ENCODE results near the gene C10orf95.

- TF ChIP-seq, protein P1, sequence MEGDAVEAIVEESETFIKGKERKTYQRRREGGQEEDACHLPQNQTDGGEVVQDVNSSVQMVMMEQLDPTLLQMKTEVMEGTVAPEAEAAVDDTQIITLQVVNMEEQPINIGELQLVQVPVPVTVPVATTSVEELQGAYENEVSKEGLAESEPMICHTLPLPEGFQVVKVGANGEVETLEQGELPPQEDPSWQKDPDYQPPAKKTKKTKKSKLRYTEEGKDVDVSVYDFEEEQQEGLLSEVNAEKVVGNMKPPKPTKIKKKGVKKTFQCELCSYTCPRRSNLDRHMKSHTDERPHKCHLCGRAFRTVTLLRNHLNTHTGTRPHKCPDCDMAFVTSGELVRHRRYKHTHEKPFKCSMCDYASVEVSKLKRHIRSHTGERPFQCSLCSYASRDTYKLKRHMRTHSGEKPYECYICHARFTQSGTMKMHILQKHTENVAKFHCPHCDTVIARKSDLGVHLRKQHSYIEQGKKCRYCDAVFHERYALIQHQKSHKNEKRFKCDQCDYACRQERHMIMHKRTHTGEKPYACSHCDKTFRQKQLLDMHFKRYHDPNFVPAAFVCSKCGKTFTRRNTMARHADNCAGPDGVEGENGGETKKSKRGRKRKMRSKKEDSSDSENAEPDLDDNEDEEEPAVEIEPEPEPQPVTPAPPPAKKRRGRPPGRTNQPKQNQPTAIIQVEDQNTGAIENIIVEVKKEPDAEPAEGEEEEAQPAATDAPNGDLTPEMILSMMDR (IDR thresholded peaks at IDR 0.05): no peak
- TF ChIP-seq POLR2AphosphoS5 (IDR thresholded peaks at IDR 0.05): no peak
- TF ChIP-seq POLR2A (IDR thresholded peaks at IDR 0.05): no peak
- TF ChIP-seq EP300 (IDR thresholded peaks at IDR 0.05): no peak
Observed at GRCh38 chr10:102423372-102423968, 27.9 kb downstream of the C10orf95 start.

All from sigmoid colon (tissue), 4 donors.